K562 (cell line): ENCODE measurements around the gene ANKRD11. TPM values are rescaled to one million over a fixed set of nuclear protein-coding genes. Genes with fewer than 3 reads are reported as not detected.
A peak's percentile ranks its signal among the peaks of the same experiment; 100 is the strongest.

Experiments
- ATAC-seq: fragments of 200-7000 bp; cut with Tn5 transposase; 3 replicates; pipeline ENCODE4 v1.9.1; 2020; ENCODE audit warnings: moderate library complexity
- BruUV-seq: library from RNA; stranded (reverse); fragments of 400-500 nt; replicated peaks from 2 replicates; lab custom pipeline; 2021; lab: Mats Ljungman, UMichigan
- CTCF ChIA-PET: fragments of 300-600 bp; formaldehyde crosslinking; extraction: SDS; loops from one replicate; lab custom pipeline; 2021; ENCODE audit warnings: low intra/inter-chr PET ratio; lab: Yijun Ruan, JAX
- POLR2A ChIA-PET: fragments of 300-600, 350-650 bp; sonication (Branson Sonifier 250); formaldehyde crosslinking; extraction: SDS; loops from one replicate; lab custom pipeline; 2021; ENCODE audit warnings: antibody characterized with exemption, inconsistent platforms; lab: Yijun Ruan, JAX
- DNase-seq, 4 experiments: peaks; one replicate each; pipeline versions ENCODE4 v3.0.0 to v3.0.0-alpha.2; 2011 to 2018; ENCODE audit warnings: low spot score in 3 of 4, mixed read lengths in 3 of 4; ENCODE audit errors: extremely low read depth in 1 of 4
- FAIRE-seq: peaks from 2 replicates; lab custom pipeline; 2011; peaks lifted over from hg19 to GRCh38; lab: Jason Lieb, UNC
- H2AFZ ChIP-seq: 2 replicates; pipeline ENCODE4 v1.6.0; 2011; ENCODE audit warnings: low read depth, low read length, control low read depth, inconsistent platforms
- H3K27ac ChIP-seq: fragments of 200-600 bp; 3 replicates; pipeline ENCODE4 v1.8.0; 2011; ENCODE audit warnings: low read depth, mild to moderate bottlenecking, control low read depth, inconsistent platforms, low read length, moderate library complexity, mixed read lengths; ENCODE audit errors: extremely low read depth
- H3K27me3 ChIP-seq, 2 experiments: fragments of 300-600 bp in 1 of 2; 2 replicates in 1 of 2; 3 replicates in 1 of 2; pipeline versions ENCODE4 v1.6.0 to v1.8.0; 2011; ENCODE audit warnings: inconsistent platforms in 2 of 2, low read length in 2 of 2, mild to moderate bottlenecking in 1 of 2, mixed read lengths in 1 of 2, moderate library complexity in 1 of 2; ENCODE audit not compliant: control insufficient read depth in 2 of 2, insufficient read depth in 2 of 2
- H3K36me3 ChIP-seq: fragments of 300-600 bp; 3 replicates; pipeline ENCODE4 v1.8.0; 2011; ENCODE audit warnings: mild to moderate bottlenecking, low read length, inconsistent platforms; ENCODE audit not compliant: control insufficient read depth, insufficient read depth
- H3K4me1 ChIP-seq, 2 experiments: fragments of 200-600 bp in 1 of 2; replicated peaks in 1 of 2; 2 replicates in 1 of 2; 3 replicates in 1 of 2; pipeline versions ENCODE4 v1.5.1 to v1.8.0; 2011; ENCODE audit warnings: inconsistent platforms in 2 of 2, low read length in 2 of 2, mild to moderate bottlenecking in 1 of 2, mixed read lengths in 1 of 2, moderate library complexity in 1 of 2; ENCODE audit not compliant: control insufficient read depth in 2 of 2, insufficient read depth in 2 of 2
- H3K4me2 ChIP-seq: 2 replicates; pipeline ENCODE4 v1.6.1; 2011; ENCODE audit warnings: low read length, control low read depth, inconsistent platforms, mixed read lengths; ENCODE audit not compliant: insufficient read depth
- H3K4me3 ChIP-seq: fragments of 200-600 bp; sonication (generic), shearing (Covaris generic); 2 replicates; pipeline ENCODE4 v1.5.1; 2016; ENCODE audit warnings: control low read depth, inconsistent platforms
- H3K79me2 ChIP-seq: fragments of 200-600 bp; 3 replicates; pipeline ENCODE4 v1.8.0; 2011; ENCODE audit warnings: low read length, inconsistent platforms; ENCODE audit not compliant: control insufficient read depth, insufficient read depth
- H3K9ac ChIP-seq, 2 experiments: 2 replicates each; pipeline versions ENCODE4 v1.6.0 to v1.6.1; 2011; ENCODE audit warnings: low read depth in 2 of 2, low read length in 2 of 2, control low read depth in 1 of 2, inconsistent platforms in 1 of 2, mild to moderate bottlenecking in 1 of 2, mixed read lengths in 1 of 2; ENCODE audit not compliant: insufficient read depth in 1 of 2
- H3K9me1 ChIP-seq: one replicate; pipeline ENCODE4 v1.6.0; 2011; ENCODE audit warnings: inconsistent platforms, mild to moderate bottlenecking, low read length, moderate library complexity; ENCODE audit not compliant: control insufficient read depth, insufficient read depth
- H3K9me3 ChIP-seq: replicated peaks from 2 replicates; pipeline ENCODE4 v1.5.1; 2011; ENCODE audit warnings: low read depth, low read length, inconsistent platforms; ENCODE audit not compliant: control insufficient read depth, insufficient read depth
- H4K20me1 ChIP-seq: replicated peaks from 2 replicates; pipeline ENCODE4 v1.6.1; 2011; ENCODE audit warnings: low read length, inconsistent platforms, mixed read lengths; ENCODE audit not compliant: control insufficient read depth, insufficient read depth
- COPS2 ChIP-seq: fragments of 450-650 bp; conservative IDR thresholded peaks from 2 replicates; pipeline ENCODE4 v1.6.1; 2016; ENCODE audit warnings: mild to moderate bottlenecking, moderate library complexity
- FOXM1 ChIP-seq, 2 experiments: fragments of 450-650 bp in 1 of 2; sonication (generic) in 1 of 2; formaldehyde crosslinking in 1 of 2; IDR thresholded peaks; 2 replicates each; pipeline versions ENCODE4 v1.6.1 to v1.9.0; 2017 to 2022; ENCODE audit warnings: low read depth in 2 of 2, mild to moderate bottlenecking in 2 of 2, missing genetic modification reagents in 1 of 2, moderate library complexity in 1 of 2
- NFATC3 ChIP-seq: fragments of 450-650 bp; IDR thresholded peaks from 2 replicates; pipeline ENCODE4 v1.6.1; 2017; ENCODE audit warnings: mild to moderate bottlenecking
- RFX1 ChIP-seq: fragments of 450-650 bp; IDR thresholded peaks from 2 replicates; pipeline ENCODE4 v1.6.1; 2016; ENCODE audit warnings: mild to moderate bottlenecking, moderate library complexity
- RNF2 ChIP-seq: sonication (generic); IDR thresholded peaks from 2 replicates; pipeline ENCODE4 v1.6.1; 2016
- TRIM28 ChIP-seq: fragments of 450-650 bp; IDR thresholded peaks from 2 replicates; pipeline ENCODE4 v1.6.1; 2017
- ZFP30 ChIP-seq: fragments of 250-450 bp; sonication (Bioruptor Pico); IDR thresholded peaks from 2 replicates; pipeline ENCODE4 v1.8.0; 2022; ENCODE audit warnings: moderate library complexity, mild to moderate bottlenecking, inconsistent platforms, borderline replicate concordance
- ZNF174 ChIP-seq: fragments of 250-450 bp; sonication (Bioruptor Pico); IDR thresholded peaks from 2 replicates; pipeline ENCODE4 v1.4.0; 2020; ENCODE audit warnings: mild to moderate bottlenecking
- ZNF75A ChIP-seq: fragments of 450-650 bp; formaldehyde crosslinking; IDR thresholded peaks from 2 replicates; pipeline ENCODE4 v1.4.0; 2020; ENCODE audit warnings: mild to moderate bottlenecking
- WGBS: fragments of 100-300 bp; shearing (Covaris generic); methylation state at CpG from one replicate; pipeline ENCODE4 v1.1.6; 2016; ENCODE audit warnings: low coverage, mixed read lengths; ENCODE audit not compliant: insufficient coverage; ENCODE audit errors: missing lambda C conversion rate; 5-methylcytosine and 5-hydroxymethylcytosine counted together
- in situ Hi-C: fragments of 300-500 bp; cut with MboI; formaldehyde crosslinking; loops from 4 replicates; pipeline ENCODE4 v1.15.0; 2018; ENCODE audit warnings: inconsistent platforms, mixed read lengths
- intact Hi-C: fragments of 100-400 bp; cut with micrococcal nuclease; formaldehyde crosslinking; loops from 2 replicates; pipeline ENCODE4 v1.14.2; 2022
- polyA plus RNA-seq, 8 experiments: library from polyadenylated mRNA; depleted of rRNA in 4 of 8; stranded (reverse) in 5 of 8; unstranded in 3 of 8; fragments of >200 nt; fragmentation: Nextera tagmentation in 2 of 8; fragmentation: Illumina TruSeq in 1 of 8; extraction: Ambion mirVana in 2 of 8; extraction: Trizol in 1 of 8; gene quantifications; 2 replicates each; pipeline versions ENCODE4 v1.2.1 to v1.2.3, GENCODE V29; 2011 to 2014; ENCODE audit warnings: inconsistent platforms in 1 of 8, missing spikeins in 1 of 8
- total RNA-seq, 7 experiments: library from RNA; depleted of rRNA in 6 of 7; stranded (reverse); fragments of >200 nt in 6 of 7; fragmentation: Illumina TruSeq in 2 of 7; extraction: Trizol in 2 of 7; gene quantifications; 2 replicates each; pipeline versions ENCODE4 v1.2.1 to v1.2.3, GENCODE V29; 2011 to 2021; ENCODE audit warnings: low replicate concordance in 1 of 7
- TF ChIP-seq, protein P1 (sequence below): sonication (generic); formaldehyde crosslinking; IDR thresholded peaks from 2 replicates; pipeline ENCODE4 v1.8.0; 2022; ENCODE audit warnings: missing genetic modification reagents, mild to moderate bottlenecking, moderate library complexity, borderline replicate concordance
- TF ChIP-seq, protein P2 (sequence below): fragments of 150-350 bp; conservative IDR thresholded peaks from 2 replicates; pipeline ENCODE4 v1.6.1; 2014; ENCODE audit warnings: low read length

ANKRD11 gene
- total and polyA plus RNA-seq, 9 of the 15 experiments (the other 6 are each of a cell fraction or from before 2014, with no cell fraction given) = 4.7 to 126 (median 31.7) TPM

DNA sequence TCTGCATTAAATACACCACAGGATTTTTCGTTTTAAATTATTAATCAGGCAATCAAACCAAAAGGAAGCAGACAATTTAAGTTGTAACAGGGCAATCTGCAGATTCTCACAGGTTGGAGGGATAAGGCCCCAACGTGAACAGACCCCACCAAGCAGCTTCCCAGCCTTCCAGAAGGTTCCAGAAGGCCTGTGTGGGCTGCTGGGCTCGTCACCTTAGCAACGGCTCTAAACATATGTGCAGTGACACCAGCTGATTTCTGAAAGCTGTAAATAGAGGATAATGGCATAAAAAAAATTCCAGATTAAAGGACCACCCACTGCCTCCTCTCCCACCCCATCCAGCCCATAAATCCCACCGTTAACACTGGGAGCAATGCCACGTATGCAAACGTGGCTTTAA, 149.1 kb downstream of the ANKRD11 start:
- Histone ChIP-seq H3K9me1 (peaks cover 7% of the 10 kb centered on the region), H4K20me1 (peaks cover 54% of the 10 kb centered on the region), H3K9ac (no peak overlapping the region), H3K36me3 (peaks cover 18% of the 10 kb centered on the region; the same call in 2 of the 3 replicates), H3K27ac (no peak overlapping the region), H3K4me2 (no peak overlapping the region), H3K4me3 (no peak overlapping the region), H3K4me1 (peaks cover 0 to 27% of the 10 kb centered on the region in 2 experiments; a peak in 3 of 5 replicates), H3K79me2 (peaks cover 95% of the 10 kb centered on the region), H3K9me3 (no peaks in the 10 kb centered on the region), H2AFZ (no peak overlapping the region), H3K27me3 (no peaks in the 10 kb centered on the region)
- ChIA-PET CTCF (interaction anchor here (0.8 kb wide), 1 partner anchor 167 kb away, joined by 3 read pairs; no protein-coding TSS in a partner anchor), POLR2A (interaction anchor here (0.6 kb wide), 1 partner anchor 33 kb away, joined by 3 read pairs; no protein-coding TSS in a partner anchor)
- WGBS = 71% methylated on average over 7 of the region's 7 CpGs
- ATAC-seq (no peak), FAIRE-seq (no peak), DNase-seq (no peak)
- in situ Hi-C loops (no loop called here), intact Hi-C loops (no loop called here)
- no TSS peak for BruUV-seq
- TF ChIP-seq NFATC3 (no peak), ZFP30 (no peak), RFX1 (peak; percentile 62; the same call in 1 of the 2 replicates)
- TF ChIP-seq, protein P1, sequence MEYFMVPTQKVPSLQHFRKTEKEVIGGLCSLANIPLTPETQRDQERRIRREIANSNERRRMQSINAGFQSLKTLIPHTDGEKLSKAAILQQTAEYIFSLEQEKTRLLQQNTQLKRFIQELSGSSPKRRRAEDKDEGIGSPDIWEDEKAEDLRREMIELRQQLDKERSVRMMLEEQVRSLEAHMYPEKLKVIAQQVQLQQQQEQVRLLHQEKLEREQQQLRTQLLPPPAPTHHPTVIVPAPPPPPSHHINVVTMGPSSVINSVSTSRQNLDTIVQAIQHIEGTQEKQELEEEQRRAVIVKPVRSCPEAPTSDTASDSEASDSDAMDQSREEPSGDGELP (CRISPR knock-in tag) = peak; percentile 44; the same call in 1 of the 2 replicates
- TF ChIP-seq, all 486 proteins: peak for 2

DNA sequence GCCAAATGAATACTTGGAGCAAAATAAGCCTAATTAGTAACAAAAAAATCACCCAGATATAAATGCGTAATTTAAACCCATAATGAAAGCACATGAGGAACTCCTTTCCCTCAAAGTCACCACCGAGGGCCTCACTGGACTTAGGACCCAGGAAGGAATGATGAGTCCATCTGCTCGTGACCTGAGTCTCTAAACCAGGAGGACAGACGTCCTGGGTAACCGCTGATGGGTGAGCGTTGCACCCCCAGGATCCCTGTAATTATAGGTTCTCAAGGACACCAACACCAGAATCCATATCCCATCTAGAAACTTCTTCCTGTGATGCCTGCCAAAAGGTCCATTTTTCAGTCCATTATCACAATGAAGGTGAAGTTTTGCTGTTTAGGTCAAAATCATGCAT, 151.5 kb downstream of the ANKRD11 start:
- TF ChIP-seq COPS2 (no peak), FOXM1 (IDR thresholded peaks at IDR 0.05; ENCODE audit: low read depth) (no peak), FOXM1 (CRISPR knock-in tag; IDR thresholded peaks at IDR 0.05; ENCODE audit: low read depth) (no peak), RNF2 (no peak), TRIM28 (no peak), ZNF75A (CRISPR knock-in tag) (no peak), ZNF174 (no peak)
- TF ChIP-seq, protein P2, sequence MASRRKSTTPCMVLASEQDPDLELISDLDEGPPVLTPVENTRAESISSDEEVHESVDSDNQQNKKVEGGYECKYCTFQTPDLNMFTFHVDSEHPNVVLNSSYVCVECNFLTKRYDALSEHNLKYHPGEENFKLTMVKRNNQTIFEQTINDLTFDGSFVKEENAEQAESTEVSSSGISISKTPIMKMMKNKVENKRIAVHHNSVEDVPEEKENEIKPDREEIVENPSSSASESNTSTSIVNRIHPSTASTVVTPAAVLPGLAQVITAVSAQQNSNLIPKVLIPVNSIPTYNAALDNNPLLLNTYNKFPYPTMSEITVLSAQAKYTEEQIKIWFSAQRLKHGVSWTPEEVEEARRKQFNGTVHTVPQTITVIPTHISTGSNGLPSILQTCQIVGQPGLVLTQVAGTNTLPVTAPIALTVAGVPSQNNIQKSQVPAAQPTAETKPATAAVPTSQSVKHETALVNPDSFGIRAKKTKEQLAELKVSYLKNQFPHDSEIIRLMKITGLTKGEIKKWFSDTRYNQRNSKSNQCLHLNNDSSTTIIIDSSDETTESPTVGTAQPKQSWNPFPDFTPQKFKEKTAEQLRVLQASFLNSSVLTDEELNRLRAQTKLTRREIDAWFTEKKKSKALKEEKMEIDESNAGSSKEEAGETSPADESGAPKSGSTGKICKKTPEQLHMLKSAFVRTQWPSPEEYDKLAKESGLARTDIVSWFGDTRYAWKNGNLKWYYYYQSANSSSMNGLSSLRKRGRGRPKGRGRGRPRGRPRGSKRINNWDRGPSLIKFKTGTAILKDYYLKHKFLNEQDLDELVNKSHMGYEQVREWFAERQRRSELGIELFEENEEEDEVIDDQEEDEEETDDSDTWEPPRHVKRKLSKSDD = no peak
- FAIRE-seq = no peak
- ChIA-PET CTCF (no interaction called here), POLR2A (interaction anchor here (0.8 to 1.2 kb wide), 3 partner anchors 11 to 16 kb away, joined by 3 read pairs; no protein-coding TSS in a partner anchor)
- no peak for DNase-seq
- intact Hi-C loops (no loop called here), in situ Hi-C loops (no loop called here)
- H3K9ac ChIP-seq = no peak overlapping the region
- H3K36me3 ChIP-seq = peaks cover 16% of the 10 kb centered on the region; the same call in 2 of the 3 replicates
- no peak overlapping the region for H2AFZ ChIP-seq
- H4K20me1 ChIP-seq = peaks cover 63% of the 10 kb centered on the region
- peaks cover 20% of the 10 kb centered on the region for H3K9me1 ChIP-seq
- H3K27me3 ChIP-seq = no peaks in the 10 kb centered on the region
- no peak overlapping the region for H3K4me2 ChIP-seq
- no peak overlapping the region for H3K27ac ChIP-seq
- H3K79me2 ChIP-seq = peaks cover 95% of the 10 kb centered on the region
- 83% methylated on average over 6 of the region's 6 CpGs for WGBS
- BruUV-seq = no TSS peak
- H3K9me3 ChIP-seq = no peaks in the 10 kb centered on the region
- H3K4me1 ChIP-seq = peaks cover 20 to 40% of the 10 kb centered on the region in 2 experiments; a peak in 4 of 5 replicates
- ATAC-seq = no peak
- no peak overlapping the region for H3K4me3 ChIP-seq
